ENCODE measurements around the gene CALR.

The CALR gene

DNA sequence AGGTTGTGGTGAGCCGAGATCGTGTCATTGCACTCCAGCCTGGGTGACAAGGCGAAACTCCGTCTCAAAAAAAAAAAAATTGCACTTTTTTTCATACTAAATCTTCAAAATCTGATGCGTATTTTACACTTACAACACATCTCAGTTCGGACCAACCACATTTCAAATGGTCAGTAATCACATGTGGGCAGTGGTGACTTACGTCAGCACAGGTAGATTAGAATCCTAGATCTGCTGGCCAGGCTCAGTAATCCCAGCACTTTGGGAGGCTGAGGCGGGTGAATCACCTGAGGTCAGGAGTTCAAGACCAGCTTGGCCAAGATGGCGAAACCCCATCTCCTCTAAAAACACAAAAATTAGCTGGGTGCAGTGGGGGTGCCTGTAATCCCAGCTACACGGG is 3.3 kb upstream of the CALR start:
- Histone ChIP-seq H3K9me3 (ENCODE audit: insufficient read depth, low read length) (no peaks in the 10 kb centered on the region), H3K36me3 (ENCODE audit: insufficient read depth, insufficient read length, low read length) (peaks cover 34% of the 10 kb centered on the region), H3K4me3 (ENCODE audit: insufficient read length, low read depth) (no peak overlapping the region), H3K4me1 (ENCODE audit: insufficient read depth, insufficient read length) (peaks cover 9% of the 10 kb centered on the region), H3K9ac (ENCODE audit: insufficient read length, low read depth) (no peak overlapping the region), H3K27me3 (ENCODE audit: insufficient read depth, insufficient read length) (no peaks in the 10 kb centered on the region)
- no peak for DNase-seq (ENCODE audit: low read depth, low spot score)
- TF ChIP-seq YY1 (IDR thresholded peaks at IDR 0.05; ENCODE audit: insufficient read depth, insufficient read length) (no peak), SUZ12 (IDR thresholded peaks at IDR 0.05; ENCODE audit: extremely low read depth, insufficient read depth, insufficient read length) (no peak), ZNF274 (IDR thresholded peaks at IDR 0.05; ENCODE audit: low read depth, low read length) (no peak)

DNA sequence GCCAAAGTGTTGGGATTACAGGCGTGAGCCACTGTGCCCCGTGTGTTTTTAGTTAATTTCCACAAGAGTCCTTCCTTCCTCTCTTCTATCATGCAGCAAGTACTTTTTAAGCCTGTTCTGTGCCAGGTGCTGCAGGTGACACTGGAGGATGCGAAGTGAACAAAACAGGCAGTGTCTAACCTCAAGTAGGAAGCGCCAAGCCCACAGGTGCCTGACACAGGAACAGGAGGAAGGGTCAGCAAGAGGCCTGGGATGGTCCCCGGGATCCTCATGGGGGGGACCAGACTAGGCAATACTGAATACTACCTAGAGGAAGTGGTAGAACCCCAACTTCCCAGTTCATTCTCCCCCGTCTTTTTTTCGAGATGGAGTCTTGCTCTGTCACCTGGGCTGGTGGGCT is 1.8 kb upstream of the CALR start:
- H3K4me1 ChIP-seq (ENCODE audit: insufficient read depth, insufficient read length): peaks cover 11% of the 10 kb centered on the region
- peaks cover 36% of the 10 kb centered on the region for H3K36me3 ChIP-seq (ENCODE audit: insufficient read depth, insufficient read length, low read length)
- DNase-seq (ENCODE audit: low read depth, low spot score): no peak
- no peaks in the 10 kb centered on the region for H3K9me3 ChIP-seq (ENCODE audit: insufficient read depth, low read length)
- no peak overlapping the region for H3K9ac ChIP-seq (ENCODE audit: insufficient read length, low read depth)
- no peaks in the 10 kb centered on the region for H3K27me3 ChIP-seq (ENCODE audit: insufficient read depth, insufficient read length)
- no peak overlapping the region for H3K4me3 ChIP-seq (ENCODE audit: insufficient read length, low read depth)
- TF ChIP-seq ZNF274 (IDR thresholded peaks at IDR 0.05; ENCODE audit: low read depth, low read length) (no peak), SUZ12 (IDR thresholded peaks at IDR 0.05; ENCODE audit: extremely low read depth, insufficient read depth, insufficient read length) (no peak), YY1 (IDR thresholded peaks at IDR 0.05; ENCODE audit: insufficient read depth, insufficient read length) (no peak)

DNA sequence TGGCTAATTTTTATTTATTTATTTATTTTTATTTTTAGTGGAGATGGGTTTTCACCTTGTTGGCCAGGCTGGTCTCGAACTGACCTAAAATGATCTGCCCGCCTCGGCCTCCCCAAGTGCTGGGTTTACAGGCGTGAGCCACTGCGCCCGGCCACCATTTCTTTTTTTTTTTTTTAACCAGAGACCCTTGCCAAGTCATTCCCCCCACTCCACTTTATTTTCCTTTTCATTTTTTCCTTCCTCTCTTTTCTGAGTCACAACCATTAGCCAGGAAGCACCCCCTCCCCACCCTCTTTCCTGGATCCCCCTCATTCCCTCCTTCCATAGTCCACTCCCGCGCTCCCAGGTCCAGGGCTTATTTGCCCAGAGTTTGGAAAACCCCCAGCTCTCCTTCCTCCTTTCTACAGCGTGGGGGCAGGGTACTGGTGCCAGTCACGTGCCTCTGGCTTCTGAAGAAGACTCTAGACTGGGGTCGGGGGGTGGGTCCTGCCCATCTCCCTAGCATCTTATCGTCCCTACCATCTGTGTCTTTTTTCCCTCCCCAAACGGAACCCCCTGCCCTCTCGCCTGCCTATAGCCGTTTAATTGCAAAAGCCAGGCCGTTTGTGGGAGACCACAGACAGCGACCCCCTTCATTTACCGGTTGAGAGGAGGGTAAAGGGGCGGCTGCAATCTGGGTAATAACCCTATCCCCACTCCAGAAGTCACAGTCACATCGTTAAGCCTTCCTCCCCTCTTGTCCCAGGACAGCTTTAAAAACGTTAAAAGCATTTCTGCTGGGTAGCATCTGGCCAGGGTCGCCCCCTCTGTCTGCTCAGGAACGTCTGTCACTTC is 1.1 kb upstream of the CALR start:
- TF ChIP-seq YY1 (IDR thresholded peaks at IDR 0.05; ENCODE audit: insufficient read depth, insufficient read length): no peak
- Histone ChIP-seq H3K4me1 (ENCODE audit: insufficient read depth, insufficient read length) (peaks cover 11% of the 10 kb centered on the region), H3K9ac (ENCODE audit: insufficient read length, low read depth) (peak overlapping the region; percentile 99), H3K27me3 (ENCODE audit: insufficient read depth, insufficient read length) (no peaks in the 10 kb centered on the region), H3K4me3 (ENCODE audit: insufficient read length, low read depth) (peak overlapping the region; percentile 79), H3K9me3 (ENCODE audit: insufficient read depth, low read length) (no peaks in the 10 kb centered on the region), H3K36me3 (ENCODE audit: insufficient read depth, insufficient read length, low read length) (peaks cover 39% of the 10 kb centered on the region)
- DNase-seq (ENCODE audit: low read depth, low spot score): no peak

DNA sequence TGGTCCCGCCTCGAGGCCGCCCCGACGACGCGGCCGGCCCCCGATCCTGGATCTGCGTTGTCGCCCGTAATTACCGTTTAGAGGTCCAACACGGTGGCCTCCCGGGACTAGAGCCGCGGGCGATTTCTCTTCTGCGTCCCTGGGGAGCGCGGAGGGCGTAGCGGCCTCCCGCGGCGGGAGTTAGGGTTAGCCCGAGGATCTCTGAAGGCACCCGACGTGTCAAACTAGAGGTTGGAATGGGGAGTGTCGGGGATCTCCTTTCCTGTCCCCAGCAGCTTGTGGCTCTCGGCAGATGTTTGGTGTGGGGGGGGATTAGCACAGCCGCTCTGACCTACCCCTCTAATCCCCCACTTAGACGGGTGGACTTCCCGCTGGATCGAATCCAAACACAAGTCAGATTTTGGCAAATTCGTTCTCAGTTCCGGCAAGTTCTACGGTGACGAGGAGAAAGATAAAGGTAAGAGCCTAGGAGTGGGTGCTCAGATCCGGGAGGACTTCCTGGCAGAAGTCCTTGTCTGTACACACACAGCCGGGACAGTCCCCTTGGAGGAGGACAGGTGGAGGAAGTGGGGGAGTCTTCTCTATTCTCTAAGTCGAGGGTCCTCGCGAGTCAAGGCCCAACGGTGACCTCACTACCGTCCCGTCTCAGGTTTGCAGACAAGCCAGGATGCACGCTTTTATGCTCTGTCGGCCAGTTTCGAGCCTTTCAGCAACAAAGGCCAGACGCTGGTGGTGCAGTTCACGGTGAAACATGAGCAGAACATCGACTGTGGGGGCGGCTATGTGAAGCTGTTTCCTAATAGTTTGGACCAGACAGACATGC is 581 bp downstream of the CALR start:
- H3K9ac ChIP-seq (ENCODE audit: insufficient read length, low read depth): peak overlapping the region; percentile 99
- TF ChIP-seq YY1 (IDR thresholded peaks at IDR 0.05; ENCODE audit: insufficient read depth, insufficient read length) (no peak), SUZ12 (IDR thresholded peaks at IDR 0.05; ENCODE audit: extremely low read depth, insufficient read depth, insufficient read length) (no peak), ZNF274 (IDR thresholded peaks at IDR 0.05; ENCODE audit: low read depth, low read length) (no peak)
- H3K36me3 ChIP-seq (ENCODE audit: insufficient read depth, insufficient read length, low read length): peaks cover 50% of the 10 kb centered on the region
- no peaks in the 10 kb centered on the region for H3K27me3 ChIP-seq (ENCODE audit: insufficient read depth, insufficient read length)
- no peaks in the 10 kb centered on the region for H3K9me3 ChIP-seq (ENCODE audit: insufficient read depth, low read length)
- peak overlapping the region; percentile 79 for H3K4me3 ChIP-seq (ENCODE audit: insufficient read length, low read depth)
- H3K4me1 ChIP-seq (ENCODE audit: insufficient read depth, insufficient read length): peaks cover 11% of the 10 kb centered on the region
- DNase-seq (ENCODE audit: low read depth, low spot score): no peak

DNA sequence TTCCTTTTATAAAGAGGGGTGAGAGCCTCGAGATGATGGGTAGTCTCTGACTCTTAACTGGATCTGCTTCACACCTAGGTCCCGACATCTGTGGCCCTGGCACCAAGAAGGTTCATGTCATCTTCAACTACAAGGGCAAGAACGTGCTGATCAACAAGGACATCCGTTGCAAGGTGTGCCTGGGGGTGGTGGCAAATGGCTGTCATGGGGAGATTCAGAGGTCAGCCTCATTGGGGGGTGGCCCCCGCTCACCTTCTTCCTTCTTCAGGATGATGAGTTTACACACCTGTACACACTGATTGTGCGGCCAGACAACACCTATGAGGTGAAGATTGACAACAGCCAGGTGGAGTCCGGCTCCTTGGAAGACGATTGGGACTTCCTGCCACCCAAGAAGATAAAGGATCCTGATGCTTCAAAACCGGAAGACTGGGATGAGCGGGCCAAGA is 1.6 kb downstream of the CALR start:
- TF ChIP-seq YY1 (IDR thresholded peaks at IDR 0.05; ENCODE audit: insufficient read depth, insufficient read length) (no peak), ZNF274 (IDR thresholded peaks at IDR 0.05; ENCODE audit: low read depth, low read length) (no peak), SUZ12 (IDR thresholded peaks at IDR 0.05; ENCODE audit: extremely low read depth, insufficient read depth, insufficient read length) (no peak)
- H3K4me1 ChIP-seq (ENCODE audit: insufficient read depth, insufficient read length): peaks cover 11% of the 10 kb centered on the region
- H3K4me3 ChIP-seq (ENCODE audit: insufficient read length, low read depth): peak overlapping the region; percentile 79
- H3K9ac ChIP-seq (ENCODE audit: insufficient read length, low read depth): peak overlapping the region; percentile 58
- peaks cover 60% of the 10 kb centered on the region for H3K36me3 ChIP-seq (ENCODE audit: insufficient read depth, insufficient read length, low read length)
- no peaks in the 10 kb centered on the region for H3K9me3 ChIP-seq (ENCODE audit: insufficient read depth, low read length)
- DNase-seq (ENCODE audit: low read depth, low spot score): no peak
- no peaks in the 10 kb centered on the region for H3K27me3 ChIP-seq (ENCODE audit: insufficient read depth, insufficient read length)

DNA sequence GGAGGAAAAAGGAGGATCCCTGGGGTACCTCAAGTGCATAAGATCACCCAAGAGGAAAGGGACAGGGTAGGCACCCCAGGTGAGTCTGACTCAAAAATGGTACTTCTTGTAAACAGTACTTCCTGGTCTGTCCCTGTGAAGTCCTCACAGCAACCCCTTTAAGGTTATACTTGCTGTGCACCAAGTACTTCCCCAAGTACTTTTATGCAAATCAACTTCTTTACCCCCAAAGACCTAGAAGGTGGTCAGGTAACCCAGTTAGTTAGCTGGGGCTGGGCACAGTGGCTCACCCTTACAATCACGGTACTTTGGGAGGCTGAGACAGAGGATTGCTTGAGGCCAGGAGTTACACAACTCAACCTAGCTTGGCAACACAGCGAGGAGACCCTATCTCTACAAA is 2.5 kb downstream of the CALR start:
- H3K36me3 ChIP-seq (ENCODE audit: insufficient read depth, insufficient read length, low read length): peaks cover 62% of the 10 kb centered on the region
- no peaks in the 10 kb centered on the region for H3K9me3 ChIP-seq (ENCODE audit: insufficient read depth, low read length)
- H3K9ac ChIP-seq (ENCODE audit: insufficient read length, low read depth): peak overlapping the region; percentile 53
- H3K4me3 ChIP-seq (ENCODE audit: insufficient read length, low read depth): no peak overlapping the region
- TF ChIP-seq YY1 (IDR thresholded peaks at IDR 0.05; ENCODE audit: insufficient read depth, insufficient read length): no peak
- no peak for TF ChIP-seq SUZ12 (IDR thresholded peaks at IDR 0.05; ENCODE audit: extremely low read depth, insufficient read depth, insufficient read length)
- TF ChIP-seq ZNF274 (IDR thresholded peaks at IDR 0.05; ENCODE audit: low read depth, low read length): no peak
- no peak for DNase-seq (ENCODE audit: low read depth, low spot score)
- no peaks in the 10 kb centered on the region for H3K27me3 ChIP-seq (ENCODE audit: insufficient read depth, insufficient read length)
- H3K4me1 ChIP-seq (ENCODE audit: insufficient read depth, insufficient read length): peaks cover 11% of the 10 kb centered on the region

DNA sequence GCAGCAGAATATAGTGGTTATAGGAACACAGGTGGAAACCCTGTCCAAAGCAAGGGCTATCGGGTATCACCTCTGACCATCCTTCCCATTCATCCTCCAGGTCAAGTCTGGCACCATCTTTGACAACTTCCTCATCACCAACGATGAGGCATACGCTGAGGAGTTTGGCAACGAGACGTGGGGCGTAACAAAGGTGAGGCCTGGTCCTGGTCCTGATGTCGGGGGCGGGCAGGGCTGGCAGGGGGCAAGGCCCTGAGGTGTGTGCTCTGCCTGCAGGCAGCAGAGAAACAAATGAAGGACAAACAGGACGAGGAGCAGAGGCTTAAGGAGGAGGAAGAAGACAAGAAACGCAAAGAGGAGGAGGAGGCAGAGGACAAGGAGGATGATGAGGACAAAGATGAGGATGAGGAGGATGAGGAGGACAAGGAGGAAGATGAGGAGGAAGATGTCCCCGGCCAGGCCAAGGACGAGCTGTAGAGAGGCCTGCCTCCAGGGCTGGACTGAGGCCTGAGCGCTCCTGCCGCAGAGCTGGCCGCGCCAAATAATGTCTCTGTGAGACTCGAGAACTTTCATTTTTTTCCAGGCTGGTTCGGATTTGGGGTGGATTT is 5.1 kb downstream of the CALR start:
- TF ChIP-seq SUZ12 (IDR thresholded peaks at IDR 0.05; ENCODE audit: extremely low read depth, insufficient read depth, insufficient read length) (no peak), YY1 (IDR thresholded peaks at IDR 0.05; ENCODE audit: insufficient read depth, insufficient read length) (no peak), ZNF274 (IDR thresholded peaks at IDR 0.05; ENCODE audit: low read depth, low read length) (no peak)
- H3K36me3 ChIP-seq (ENCODE audit: insufficient read depth, insufficient read length, low read length): peaks cover 78% of the 10 kb centered on the region
- H3K9me3 ChIP-seq (ENCODE audit: insufficient read depth, low read length): no peaks in the 10 kb centered on the region
- H3K4me1 ChIP-seq (ENCODE audit: insufficient read depth, insufficient read length): peaks cover 23% of the 10 kb centered on the region
- no peak overlapping the region for H3K4me3 ChIP-seq (ENCODE audit: insufficient read length, low read depth)
- no peak for DNase-seq (ENCODE audit: low read depth, low spot score)
- H3K9ac ChIP-seq (ENCODE audit: insufficient read length, low read depth): no peak overlapping the region
- no peaks in the 10 kb centered on the region for H3K27me3 ChIP-seq (ENCODE audit: insufficient read depth, insufficient read length)

Measured in NT2/D1 (cell line).